Neural progenitor cell (in vitro differentiated cells): ENCODE data around the gene PER1.

Experiments
- CTCF ChIP-seq: fragments of 200-600 bp; sonication (generic); IDR thresholded peaks from 2 replicates; pipeline ENCODE4 v1.5.1; 2017; ENCODE audit warnings: antibody characterized with exemption, mild to moderate bottlenecking
- EZH2 ChIP-seq: fragments of 200-600 bp; sonication (generic); IDR thresholded peaks from 2 replicates; pipeline ENCODE4 v1.6.1; 2017; ENCODE audit warnings: antibody characterized with exemption, mild to moderate bottlenecking, moderate library complexity
- EZH2phosphoT487 ChIP-seq: fragments of 200-600 bp; sonication (generic); IDR thresholded peaks from 2 replicates; pipeline ENCODE4 v1.6.1; 2017; ENCODE audit warnings: antibody characterized with exemption

- no peak for TF ChIP-seq CTCF
- TF ChIP-seq EZH2, result no peak
- TF ChIP-seq EZH2phosphoT487, result no peak
Observed at GRCh38 chr17:8147141-8147804, 4.9 kb downstream of the PER1 start.
